ENCODE data around the gene CELF4. TPM values are rescaled to one million over a fixed set of nuclear protein-coding genes. Genes with fewer than 3 reads are reported as not detected.

The CELF4 gene
- total and polyA plus RNA-seq, 10 of the 15 experiments (the other 5 are each of a cell fraction or from before 2014, with no cell fraction given), result 0.03 to 0.32 TPM; not detected in 8

GRCh38 chr18:37543321-37543720 lies 22.3 kb downstream of the CELF4 start:
- no peak overlapping the region for H3K9ac ChIP-seq (ENCODE audit: control insufficient read depth, insufficient read depth, low read length)
- BruUV-seq (replicated peaks), result no TSS peak
- ChIA-PET SMC1A (ENCODE audit: uncharacterized antibody, unreplicated experiment) (no interaction called here), CTCF (interaction anchor here (0.6 kb wide), 1 partner anchor 97 kb away, joined by 3 read pairs; no protein-coding TSS in a partner anchor), RAD21 (ENCODE audit: unreplicated experiment) (no interaction called here), POLR2A (no interaction called here)
- in situ Hi-C loops (cut with MboI), result loop anchor here (25.0 kb wide), 1 partner anchor 606 kb away; no protein-coding TSS in a partner anchor
- no peaks in the 10 kb centered on the region for H3K4me1 ChIP-seq (ENCODE audit: control insufficient read depth, insufficient read depth, low read length)
- no peaks in the 10 kb centered on the region for H4K20me1 ChIP-seq (ENCODE audit: control insufficient read depth, insufficient read depth)
- H3K4me3 ChIP-seq, result no peak overlapping the region
- no peak overlapping the region for H3K4me2 ChIP-seq (ENCODE audit: control insufficient read depth, insufficient read depth)
- H3K9me3 ChIP-seq (replicated peaks; ENCODE audit: control insufficient read depth, insufficient read depth, low read length), result no peaks in the 10 kb centered on the region
- H3K27ac ChIP-seq (ENCODE audit: control insufficient read depth, insufficient read depth), result no peak overlapping the region
- no peaks in the 10 kb centered on the region for H3K79me2 ChIP-seq (ENCODE audit: control insufficient read depth, insufficient read depth, low read length)
- ATAC-seq (no peak), FAIRE-seq (no peak), DNase-seq (ENCODE audit: low read depth, low spot score) (no peak)
- H3K36me3 ChIP-seq (ENCODE audit: control insufficient read depth in 2 of 2, insufficient read depth in 2 of 2, low read length in 1 of 2), result no peaks in the 10 kb centered on the region
- H3K27me3 ChIP-seq (replicated peaks in 1 of 2; ENCODE audit: control insufficient read depth in 2 of 2, insufficient read depth in 2 of 2, low read length in 1 of 2), result peaks cover 5% of the 10 kb centered on the region in 2 experiments; a peak in 2 of 4 replicates
- no peak overlapping the region for H2AFZ ChIP-seq (ENCODE audit: control insufficient read depth, low read depth, low read length)
- TF ChIP-seq RAD51 (IDR thresholded peaks at IDR 0.05) (no peak), USF2 (IDR thresholded peaks at IDR 0.05; ENCODE audit: borderline replicate concordance, low read depth, low read length) (no peak), BCL3 (IDR thresholded peaks at IDR 0.05; ENCODE audit: borderline replicate concordance, insufficient read depth, low read depth, low read length, poor library complexity, severe bottlenecking) (no peak), HDGF (IDR thresholded peaks at IDR 0.05) (no peak), BMI1 (IDR thresholded peaks at IDR 0.05; ENCODE audit: borderline replicate concordance) (no peak), NFXL1 (IDR thresholded peaks at IDR 0.05; ENCODE audit: borderline replicate concordance) (no peak), NFIC (IDR thresholded peaks at IDR 0.05; ENCODE audit: low read depth, low read length) (no peak), TARDBP (IDR thresholded peaks at IDR 0.05; ENCODE audit: borderline replicate concordance) (no peak), MEF2A (IDR thresholded peaks at IDR 0.05; ENCODE audit: insufficient read depth, low read depth, low read length) (no peak), PAX8 (IDR thresholded peaks at IDR 0.05) (no peak), EZH2 (IDR thresholded peaks at IDR 0.05; ENCODE audit: borderline replicate concordance, control insufficient read depth, low read depth, low read length) (no peak), SIX5 (IDR thresholded peaks at IDR 0.05; ENCODE audit: low read depth, low read length, severe bottlenecking) (no peak), JUND (IDR thresholded peaks at IDR 0.05; ENCODE audit: low read depth, low read length) (no peak), SREBF2 (IDR thresholded peaks at IDR 0.05; ENCODE audit: low read length) (no peak), HDAC2 (IDR thresholded peaks at IDR 0.05) (no peak), EP300 (IDR thresholded peaks at IDR 0.05; ENCODE audit: borderline replicate concordance in 1 of 2, control insufficient read depth in 1 of 2, low read depth in 2 of 2, low read length in 2 of 2) (no peak), RFX5 (IDR thresholded peaks at IDR 0.05; ENCODE audit: low read depth, low read length) (no peak), JUNB (IDR thresholded peaks at IDR 0.05) (no peak), NR2F1 (conservative IDR thresholded peaks at IDR 0.05) (no peak)
- intact Hi-C loops (cut with micrococcal nuclease; ENCODE audit: unreplicated experiment), result no loop called here
- WGBS (ENCODE audit: insufficient coverage, insufficient replicate concordance, low lambda C conversion rate, missing lambda C conversion rate), result 3% methylated on average over 4 of the region's 4 CpGs

Data from GM12878 (cell line).